Spleen (tissue), 7 donors: ENCODE results near the gene GABRR2.
"Not testable (repeated sequence)": the region's sequence is repeated elsewhere in the genome, so short reads cannot be mapped to it uniquely, and the experiment has no call there.

Experiments
- POLR2A ChIP-seq, 3 donors: fragments of 450-650 bp; IDR thresholded peaks; one replicate each; pipeline ENCODE4 v1.5.1; 2017; ENCODE audit warnings: antibody characterized with exemption in 3 of 3, mild to moderate bottlenecking in 1 of 3
- POLR2AphosphoS5 ChIP-seq, 3 donors: sonication (generic); formaldehyde crosslinking; IDR thresholded peaks; one replicate each; pipeline ENCODE4 v1.5.1; 2017; ENCODE audit warnings: antibody characterized with exemption in 3 of 3
- TF ChIP-seq, protein P1 (sequence below), 11 experiments: fragments of 200-600 bp in 7 of 11; fragments of 450-650 bp in 4 of 11; sonication (generic) in 4 of 11; IDR thresholded peaks in 8 of 11; conservative IDR thresholded peaks in 3 of 11; 1 replicate in 7 of 11; 2 replicates in 4 of 11; pipeline versions ENCODE4 v1.4.0 to v1.8.0; 2016 to 2021; ENCODE audit warnings: antibody characterized with exemption in 11 of 11, inconsistent platforms in 4 of 11, mild to moderate bottlenecking in 1 of 11
- donor health status: DM: no; HTN: no; CAD: no; lungs with moderate emphysema.
- donor health status: DM: no; HTN: no; CAD: no.
- donor health status: DM: no; HTN: no; CAD: no.

DNA sequence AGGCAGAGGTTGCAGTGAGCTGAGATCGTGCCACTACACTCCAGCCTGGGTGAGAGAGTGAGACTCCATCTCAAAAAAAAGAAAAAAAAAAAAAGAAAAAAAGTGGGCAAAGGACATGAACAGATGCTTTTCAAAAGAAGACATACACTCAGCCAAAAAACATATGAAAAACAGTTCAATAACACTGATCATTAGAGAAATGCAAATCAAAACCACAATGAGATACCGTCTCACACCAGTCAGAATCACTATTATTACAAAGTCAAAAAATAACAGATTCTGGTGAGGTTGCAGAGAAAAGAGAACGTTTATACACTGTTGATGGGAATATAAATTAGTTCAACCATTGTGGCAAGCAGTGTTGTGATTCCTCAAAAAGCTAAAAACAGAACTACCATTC lies 10.6 kb downstream of the GABRR2 start:
- TF ChIP-seq, protein P1, sequence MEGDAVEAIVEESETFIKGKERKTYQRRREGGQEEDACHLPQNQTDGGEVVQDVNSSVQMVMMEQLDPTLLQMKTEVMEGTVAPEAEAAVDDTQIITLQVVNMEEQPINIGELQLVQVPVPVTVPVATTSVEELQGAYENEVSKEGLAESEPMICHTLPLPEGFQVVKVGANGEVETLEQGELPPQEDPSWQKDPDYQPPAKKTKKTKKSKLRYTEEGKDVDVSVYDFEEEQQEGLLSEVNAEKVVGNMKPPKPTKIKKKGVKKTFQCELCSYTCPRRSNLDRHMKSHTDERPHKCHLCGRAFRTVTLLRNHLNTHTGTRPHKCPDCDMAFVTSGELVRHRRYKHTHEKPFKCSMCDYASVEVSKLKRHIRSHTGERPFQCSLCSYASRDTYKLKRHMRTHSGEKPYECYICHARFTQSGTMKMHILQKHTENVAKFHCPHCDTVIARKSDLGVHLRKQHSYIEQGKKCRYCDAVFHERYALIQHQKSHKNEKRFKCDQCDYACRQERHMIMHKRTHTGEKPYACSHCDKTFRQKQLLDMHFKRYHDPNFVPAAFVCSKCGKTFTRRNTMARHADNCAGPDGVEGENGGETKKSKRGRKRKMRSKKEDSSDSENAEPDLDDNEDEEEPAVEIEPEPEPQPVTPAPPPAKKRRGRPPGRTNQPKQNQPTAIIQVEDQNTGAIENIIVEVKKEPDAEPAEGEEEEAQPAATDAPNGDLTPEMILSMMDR (IDR thresholded peaks at IDR 0.05 in 8 of 11, conservative IDR thresholded peaks at IDR 0.05 in 3 of 11) = not testable (repeated sequence)
- not testable (repeated sequence) for TF ChIP-seq POLR2A, POLR2AphosphoS5 (IDR thresholded peaks at IDR 0.05)
